MM.1S (cell line): ENCODE measurements around the gene CTCF.

Source experiments
- DNase-seq: peaks from one replicate; pipeline ENCODE4 v3.0.0-alpha.2; 2015
- H2AFZ ChIP-seq: fragments of 300-600 bp; sonication (generic); 2 replicates; pipeline ENCODE4 v1.6.0; 2016; ENCODE audit warnings: antibody characterized with exemption, low read length
- H3F3A ChIP-seq: fragments of 300-600 bp; sonication (generic); 2 replicates; pipeline ENCODE4 v1.6.1; 2016; ENCODE audit warnings: mild to moderate bottlenecking, antibody characterized with exemption, low read length, moderate library complexity, mixed read lengths; ENCODE audit not compliant: insufficient read depth
- H3K27ac ChIP-seq: fragments of 300-600 bp; sonication (generic); 2 replicates; pipeline ENCODE4 v1.5.1; 2016; ENCODE audit warnings: mild to moderate bottlenecking, low read length
- H3K27me3 ChIP-seq: fragments of 300-600 bp; sonication (generic); replicated peaks from 2 replicates; pipeline ENCODE4 v1.6.0; 2016; ENCODE audit warnings: low read length; ENCODE audit not compliant: insufficient read depth
- H3K36me3 ChIP-seq: fragments of 300-600 bp; sonication (generic); replicated peaks from 2 replicates; pipeline ENCODE4 v1.6.1; 2016; ENCODE audit warnings: mild to moderate bottlenecking, low read length, mixed read lengths; ENCODE audit not compliant: insufficient read depth
- H3K4me1 ChIP-seq: fragments of 300-600 bp; sonication (generic); 2 replicates; pipeline ENCODE4 v1.6.1; 2016; ENCODE audit warnings: low read length, mixed read lengths
- H3K4me2 ChIP-seq: fragments of 300-600 bp; sonication (generic); 2 replicates; pipeline ENCODE4 v1.6.0; 2016; ENCODE audit warnings: low read depth, low read length
- H3K4me3 ChIP-seq: fragments of 300-600 bp; sonication (generic); 2 replicates; pipeline ENCODE4 v1.5.1; 2016; ENCODE audit warnings: low read length, mixed read lengths
- H3K79me2 ChIP-seq: fragments of 300-600 bp; sonication (generic); 2 replicates; pipeline ENCODE4 v1.6.1; 2016; ENCODE audit warnings: mixed run types, low read length, mixed read lengths
- H3K9ac ChIP-seq: fragments of 300-600 bp; sonication (generic); 2 replicates; pipeline ENCODE4 v1.6.1; 2016; ENCODE audit warnings: low read length, mixed read lengths
- H3K9me2 ChIP-seq: fragments of 300-600 bp; sonication (generic); replicated peaks from 2 replicates; pipeline ENCODE4 v1.6.1; 2016; ENCODE audit warnings: mild to moderate bottlenecking, low read length, mixed read lengths; ENCODE audit not compliant: insufficient read depth
- H3K9me3 ChIP-seq: fragments of 300-600 bp; sonication (generic); replicated peaks from 2 replicates; pipeline ENCODE4 v1.6.1; 2016; ENCODE audit warnings: mild to moderate bottlenecking, low read length, mixed read lengths; ENCODE audit not compliant: insufficient read depth
- H4K20me1 ChIP-seq: fragments of 300-600 bp; sonication (generic); 2 replicates; pipeline ENCODE4 v1.6.1; 2016; ENCODE audit warnings: mild to moderate bottlenecking, low read length, moderate library complexity, mixed read lengths; ENCODE audit not compliant: insufficient read depth
- EZH2 ChIP-seq: fragments of 300-600 bp; sonication (generic); optimal IDR thresholded peaks from 2 replicates; pipeline ENCODE3; 2017; ENCODE audit warnings: low read depth, mild to moderate bottlenecking, antibody characterized with exemption, low read length, mixed read lengths
- EZH2phosphoT487 ChIP-seq: fragments of 300-600 bp; sonication (generic); IDR thresholded peaks from 2 replicates; pipeline ENCODE4 v1.6.1; 2018; ENCODE audit warnings: antibody characterized with exemption, low read length
- TF ChIP-seq, protein P1 (sequence below): fragments of 300-600 bp; sonication (generic); IDR thresholded peaks from 2 replicates; pipeline ENCODE4 v1.5.1; 2016; ENCODE audit warnings: antibody characterized with exemption, low read length, mixed read lengths

The CTCF gene

DNA sequence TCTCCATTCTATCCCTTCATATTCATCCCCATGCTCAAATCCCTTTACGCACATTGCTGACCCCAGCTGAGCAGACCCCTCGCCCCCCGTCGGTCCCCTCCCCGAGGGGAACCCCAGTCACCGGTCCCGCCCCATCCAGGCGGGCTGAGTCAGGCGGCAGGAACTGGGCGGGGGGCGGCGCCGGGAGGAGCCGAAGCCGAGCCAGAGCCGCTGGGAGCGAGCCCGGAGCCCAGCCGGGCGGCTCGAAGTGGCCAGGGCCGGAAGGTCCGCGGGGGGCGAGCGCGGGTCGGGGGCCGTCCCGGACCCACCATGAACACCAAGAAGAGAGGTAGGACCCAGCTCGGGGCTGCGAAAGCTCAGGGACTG is 25.1 kb upstream of the CTCF start:
- Histone ChIP-seq H3K9me2 (no peaks in the 10 kb centered on the region), H3K9me3 (no peaks in the 10 kb centered on the region), H3K36me3 (no peaks in the 10 kb centered on the region), H3K9ac (peak overlapping the region; percentile 58; the same call in 1 of the 2 replicates), H2AFZ (no peak overlapping the region), H4K20me1 (no peaks in the 10 kb centered on the region), H3K4me1 (peaks cover 4% of the 10 kb centered on the region), H3K79me2 (peaks cover 27% of the 10 kb centered on the region), H3K27ac (no peak overlapping the region), H3F3A (peaks cover 14% of the 10 kb centered on the region; the same call in 1 of the 2 replicates), H3K4me2 (peak overlapping the region; percentile 95), H3K4me3 (peak overlapping the region; percentile 68), H3K27me3 (no peaks in the 10 kb centered on the region)
- DNase-seq = no peak
- TF ChIP-seq, protein P1, sequence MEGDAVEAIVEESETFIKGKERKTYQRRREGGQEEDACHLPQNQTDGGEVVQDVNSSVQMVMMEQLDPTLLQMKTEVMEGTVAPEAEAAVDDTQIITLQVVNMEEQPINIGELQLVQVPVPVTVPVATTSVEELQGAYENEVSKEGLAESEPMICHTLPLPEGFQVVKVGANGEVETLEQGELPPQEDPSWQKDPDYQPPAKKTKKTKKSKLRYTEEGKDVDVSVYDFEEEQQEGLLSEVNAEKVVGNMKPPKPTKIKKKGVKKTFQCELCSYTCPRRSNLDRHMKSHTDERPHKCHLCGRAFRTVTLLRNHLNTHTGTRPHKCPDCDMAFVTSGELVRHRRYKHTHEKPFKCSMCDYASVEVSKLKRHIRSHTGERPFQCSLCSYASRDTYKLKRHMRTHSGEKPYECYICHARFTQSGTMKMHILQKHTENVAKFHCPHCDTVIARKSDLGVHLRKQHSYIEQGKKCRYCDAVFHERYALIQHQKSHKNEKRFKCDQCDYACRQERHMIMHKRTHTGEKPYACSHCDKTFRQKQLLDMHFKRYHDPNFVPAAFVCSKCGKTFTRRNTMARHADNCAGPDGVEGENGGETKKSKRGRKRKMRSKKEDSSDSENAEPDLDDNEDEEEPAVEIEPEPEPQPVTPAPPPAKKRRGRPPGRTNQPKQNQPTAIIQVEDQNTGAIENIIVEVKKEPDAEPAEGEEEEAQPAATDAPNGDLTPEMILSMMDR = no peak
- no peak for TF ChIP-seq EZH2phosphoT487
- TF ChIP-seq EZH2 = no peak

DNA sequence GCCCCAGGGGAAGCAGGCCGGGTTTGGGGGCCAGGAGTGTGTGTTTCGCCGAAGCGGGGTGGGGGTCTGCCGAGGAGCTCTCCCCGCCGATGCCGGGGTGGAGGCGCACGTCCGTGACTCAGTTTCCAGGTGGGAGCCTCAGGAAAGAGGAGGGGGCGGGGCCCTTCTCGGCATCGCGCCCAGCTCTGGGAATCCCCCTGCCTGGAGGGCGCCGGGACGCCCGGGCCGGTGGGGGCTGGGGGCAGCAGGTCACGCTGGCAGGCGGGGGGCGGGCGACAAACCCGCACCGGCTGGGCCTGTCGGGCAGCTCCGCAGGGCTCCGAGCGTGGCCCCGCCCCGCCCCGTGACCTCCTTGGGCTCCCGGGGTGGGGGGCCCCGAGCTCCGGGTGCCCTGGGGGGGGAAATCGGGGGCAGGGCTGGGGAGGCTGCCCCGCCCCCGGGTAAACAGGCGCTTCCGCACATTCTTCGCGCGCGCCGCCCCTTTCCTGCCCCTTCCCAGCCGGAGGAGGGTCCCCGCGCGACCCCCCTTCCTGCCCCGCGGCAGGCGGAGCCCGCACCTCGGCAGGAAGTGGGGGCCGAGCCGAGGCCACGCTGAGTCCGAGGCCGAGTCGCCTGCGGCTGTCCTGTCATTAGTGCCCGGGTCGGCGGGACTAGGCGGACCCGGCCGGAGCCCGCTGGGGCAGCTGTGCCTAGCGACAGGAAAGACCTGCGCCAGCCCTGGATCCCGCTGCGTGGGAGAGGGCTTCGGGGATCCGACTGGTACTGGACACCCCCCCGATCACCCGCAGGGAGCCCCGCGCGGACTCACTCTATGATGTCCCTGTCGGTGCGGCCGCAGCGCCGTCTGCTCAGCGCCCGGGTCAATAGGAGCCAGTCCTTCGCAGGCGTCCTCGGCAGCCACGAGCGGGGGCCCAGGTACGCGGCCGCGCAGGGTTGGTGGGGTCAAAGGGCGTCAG is 24.4 kb upstream of the CTCF start:
- Histone ChIP-seq H3K27me3 (no peaks in the 10 kb centered on the region), H3K9ac (peak overlapping the region; percentile 58; the same call in 1 of the 2 replicates), H3K9me2 (no peaks in the 10 kb centered on the region), H4K20me1 (no peaks in the 10 kb centered on the region), H3F3A (peaks cover 14% of the 10 kb centered on the region; the same call in 1 of the 2 replicates), H2AFZ (no peak overlapping the region), H3K36me3 (no peaks in the 10 kb centered on the region), H3K4me1 (peaks cover 11% of the 10 kb centered on the region), H3K4me3 (peak overlapping the region; percentile 68), H3K4me2 (peak overlapping the region; percentile 95), H3K9me3 (no peaks in the 10 kb centered on the region), H3K27ac (no peak overlapping the region), H3K79me2 (peaks cover 21% of the 10 kb centered on the region; the same call in 1 of the 2 replicates)
- no peak for TF ChIP-seq EZH2phosphoT487
- no peak for TF ChIP-seq EZH2
- peak; percentile 36 for DNase-seq

GRCh38 chr16:67538666-67539101 is 23.6 kb upstream of the CTCF start:
- Histone ChIP-seq H3K9ac (no peak overlapping the region), H3K4me3 (no peak overlapping the region), H3K4me1 (peaks cover 18% of the 10 kb centered on the region), H3K27me3 (no peaks in the 10 kb centered on the region), H2AFZ (no peak overlapping the region), H3F3A (peaks cover 15% of the 10 kb centered on the region; the same call in 1 of the 2 replicates), H3K36me3 (no peaks in the 10 kb centered on the region), H3K9me2 (no peaks in the 10 kb centered on the region), H3K27ac (no peak overlapping the region), H3K4me2 (no peak overlapping the region), H3K79me2 (peaks cover 16% of the 10 kb centered on the region; the same call in 1 of the 2 replicates), H3K9me3 (no peaks in the 10 kb centered on the region), H4K20me1 (no peaks in the 10 kb centered on the region)
- TF ChIP-seq, protein P1 = no peak
- no peak for TF ChIP-seq EZH2
- TF ChIP-seq EZH2phosphoT487 = no peak
- DNase-seq = no peak
